Body of pancreas (tissue), 4 donors: ENCODE results near the gene ZBTB47. TPM values are rescaled to one million over a fixed set of nuclear protein-coding genes. Genes with fewer than 3 reads are reported as not detected.
A peak's percentile ranks its signal among the peaks of the same experiment; 100 is the strongest.

Experiments used
- ATAC-seq: fragments of 150-250 bp; one replicate; pipeline ENCODE4 v1.9.1; 2016
- DNase-seq, 4 donors: peaks; one replicate each; pipeline ENCODE4 v3.0.0-alpha.2; 2019
- H3K27ac ChIP-seq, 4 donors: fragments of 200-600 bp; sonication (generic); 1 replicate in 3 of 4; 2 replicates in 1 of 4; pipeline versions ENCODE4 v1.5.1 to v1.6.1; 2016 to 2019; ENCODE audit warnings: mild to moderate bottlenecking in 1 of 4, mixed read lengths in 1 of 4, moderate library complexity in 1 of 4
- H3K27me3 ChIP-seq, 2 donors: fragments of 200-600 bp; sonication (generic); one replicate each; pipeline ENCODE4 v1.6.0; 2016; ENCODE audit warnings: mild to moderate bottlenecking in 1 of 2
- H3K36me3 ChIP-seq, 2 donors: fragments of 200-600 bp; sonication (generic); replicated peaks in 1 of 2; 2 replicates each; pipeline ENCODE4 v1.5.1; 2016; ENCODE audit warnings: low read depth in 2 of 2; ENCODE audit not compliant: insufficient read depth in 1 of 2
- H3K4me1 ChIP-seq: fragments of 200-600 bp; sonication (generic); one replicate; pipeline ENCODE4 v1.6.0; 2016
- H3K4me3 ChIP-seq, 2 donors: fragments of 200-600 bp; sonication (generic); 1 replicate in 1 of 2; 2 replicates in 1 of 2; pipeline ENCODE4 v1.5.1; 2016 to 2019
- H3K9me3 ChIP-seq, 3 donors: fragments of 200-600 bp; sonication (generic); 1 replicate in 2 of 3; 2 replicates in 1 of 3; pipeline ENCODE4 v1.5.1; 2016
- CTCF ChIP-seq, 7 experiments: fragments of 450-650 bp in 4 of 7; fragments of 200-600 bp in 3 of 7; sonication (generic) in 3 of 7; IDR thresholded peaks; one replicate each; pipeline ENCODE4 v1.5.1; 2016 to 2019; ENCODE audit warnings: antibody characterized with exemption in 7 of 7
- POLR2A ChIP-seq, 3 donors: fragments of 450-650 bp; IDR thresholded peaks; one replicate each; pipeline ENCODE4 v1.6.1; 2016; ENCODE audit warnings: antibody characterized with exemption in 3 of 3, mild to moderate bottlenecking in 2 of 3
- WGBS, 2 donors: methylation state at CpG; one replicate each; pipeline ENCODE4 v1.1.5; 2017; 5-methylcytosine and 5-hydroxymethylcytosine counted together
- intact Hi-C: fragments of 100-400 bp; cut with DNase I; formaldehyde crosslinking; loops from one replicate; pipeline ENCODE4 v1.15.1; 2023
- total RNA-seq, 2 donors: library from RNA; depleted of rRNA; stranded (reverse); fragments of >200 nt; gene quantifications; one replicate each; pipeline ENCODE4 v1.1.0, GENCODE V29; 2016

ZBTB47 gene
- total RNA-seq, 2 donors from 2014 or later = 19.7 to 20.4 TPM

GRCh38 chr3:42662813-42663535 is 9.5 kb downstream of the ZBTB47 start:
- Histone ChIP-seq H3K27ac (no peak overlapping the region), H3K36me3 (peaks cover 0 to 3% of the 10 kb centered on the region in 2 donors), H3K4me3 (no peak overlapping the region), H3K4me1 (no peaks in the 10 kb centered on the region), H3K9me3 (no peaks in the 10 kb centered on the region), H3K27me3 (no peaks in the 10 kb centered on the region)
- no peak for ATAC-seq
- intact Hi-C loops = loop anchor here (5.0 kb wide), 1 partner anchor 74 kb away; no protein-coding TSS in a partner anchor
- WGBS, 2 donors = 57 to 74% methylated on average over 6 to 12 of the region's 12 CpGs
- no peak for TF ChIP-seq POLR2A (IDR thresholded peaks at IDR 0.05)
- no peak for TF ChIP-seq CTCF (IDR thresholded peaks at IDR 0.05)
- no peak for DNase-seq

GRCh38 chr3:42663581-42664437 is 10.3 kb downstream of the ZBTB47 start:
- no peaks in the 10 kb centered on the region for H3K9me3 ChIP-seq
- ATAC-seq = no peak
- H3K27ac ChIP-seq = no peak overlapping the region
- TF ChIP-seq POLR2A (IDR thresholded peaks at IDR 0.05) (no peak), CTCF (IDR thresholded peaks at IDR 0.05) (no peak)
- 84 to 85% methylated on average over 24 to 38 of the region's 38 CpGs for WGBS, 2 donors
- no peak for DNase-seq
- intact Hi-C loops = loop anchor here (5.0 kb wide), 1 partner anchor 73 kb away; no protein-coding TSS in a partner anchor
- H3K27me3 ChIP-seq = no peaks in the 10 kb centered on the region
- no peak overlapping the region for H3K4me3 ChIP-seq
- no peaks in the 10 kb centered on the region for H3K4me1 ChIP-seq
- no peaks in the 10 kb centered on the region for H3K36me3 ChIP-seq

- no peaks in the 10 kb centered on the region for H3K4me1 ChIP-seq
- DNase-seq = no peak
- H3K36me3 ChIP-seq = no peaks in the 10 kb centered on the region
- WGBS, 2 donors = 75 to 90% methylated on average over 14 to 15 of the region's 19 CpGs
- ATAC-seq = no peak
- intact Hi-C loops = loop anchor here (5.0 kb wide), 1 partner anchor 73 kb away; no protein-coding TSS in a partner anchor
- TF ChIP-seq POLR2A (IDR thresholded peaks at IDR 0.05) (no peak), CTCF (IDR thresholded peaks at IDR 0.05) (no peak)
- no peaks in the 10 kb centered on the region for H3K9me3 ChIP-seq
- no peaks in the 10 kb centered on the region for H3K27me3 ChIP-seq
- H3K27ac ChIP-seq = no peak overlapping the region
- H3K4me3 ChIP-seq = no peak overlapping the region
Observed at GRCh38 chr3:42664438-42664803, 10.9 kb downstream of the ZBTB47 start.

- Histone ChIP-seq H3K4me3 (no peak overlapping the region), H3K36me3 (no peaks in the 10 kb centered on the region), H3K9me3 (no peaks in the 10 kb centered on the region), H3K27me3 (no peaks in the 10 kb centered on the region), H3K27ac (no peak overlapping the region), H3K4me1 (no peaks in the 10 kb centered on the region)
- intact Hi-C loops = no loop called here
- WGBS, 2 donors = 70 to 76% methylated on average over 4 to 13 of the region's 15 CpGs
- TF ChIP-seq POLR2A (IDR thresholded peaks at IDR 0.05) = peak in 1 of 3 donors; percentile 10
- TF ChIP-seq CTCF (IDR thresholded peaks at IDR 0.05) = no peak
- ATAC-seq (no peak), DNase-seq (no peak)
Observed at GRCh38 chr3:42665050-42665878, 11.8 kb downstream of the ZBTB47 start.
